KOPT-K1 (cell line): Measurements from ENCODE around the gene LRRC75B.
"Not testable (repeated sequence)": the region's sequence is repeated elsewhere in the genome, so short reads cannot be mapped to it uniquely, and the experiment has no call there.

Experiments used
- H3K27ac ChIP-seq: fragments of 200-600 bp; sonication (generic); 2 replicates; pipeline ENCODE4 v1.5.1; 2016; ENCODE audit warnings: antibody characterized with exemption, mild to moderate bottlenecking, low read depth, low read length; ENCODE audit not compliant: poor library complexity, severe bottlenecking
- H3K36me3 ChIP-seq: fragments of 200-600 bp; sonication (generic); 2 replicates; pipeline ENCODE4 v1.5.1; 2017; ENCODE audit warnings: antibody characterized with exemption, mild to moderate bottlenecking, low read length, moderate library complexity; ENCODE audit not compliant: insufficient read depth
- H3K9me3 ChIP-seq: fragments of 200-600 bp; sonication (generic); 2 replicates; pipeline ENCODE4 v1.5.1; 2017; ENCODE audit warnings: antibody characterized with exemption, low read length, mild to moderate bottlenecking; ENCODE audit not compliant: insufficient read depth, poor library complexity, severe bottlenecking

The LRRC75B gene

GRCh38 chr22:24555165-24556039 is 37.5 kb downstream of the LRRC75B start, which contains the start of gene SNRPD3:
Gene SNRPD3, plus strand, starts transcription at chr22:24555999. Its CDS starts 1,676 bp downstream, at chr22:24557675.
- Histone ChIP-seq H3K9me3 (no peaks in the 10 kb centered on the region), H3K27ac (peak within 1 kb of the TSS; percentile 100), H3K36me3 (peaks cover 48% of the 10 kb centered on the region)

- peaks cover 51% of the 10 kb centered on the region for H3K36me3 ChIP-seq
- H3K27ac ChIP-seq, result peak within 1 kb of the TSS; percentile 100
- H3K9me3 ChIP-seq, result no peaks in the 10 kb centered on the region
These were observed 38.3 kb downstream of the LRRC75B start, which contains the start of gene GUCD1 for GRCh38 chr22:24554313-24555164. Gene GUCD1, minus strand, starts transcription at chr22:24555138. Its CDS starts 147 bp downstream, at chr22:24554991.

- Histone ChIP-seq H3K36me3 (peaks cover 51% of the 10 kb centered on the region), H3K27ac (peak overlapping the region; percentile 100), H3K9me3 (no peaks in the 10 kb centered on the region)
These were observed 39.1 kb downstream of the LRRC75B start for GRCh38 chr22:24553597-24554312.

- Histone ChIP-seq H3K27ac (peak overlapping the region; percentile 100), H3K36me3 (peaks cover 51% of the 10 kb centered on the region)
- H3K9me3 ChIP-seq, result not testable (repeated sequence)
These were observed 40.2 kb downstream of the LRRC75B start for GRCh38 chr22:24552503-24553286.

GRCh38 chr22:24550902-24551435 is 41.9 kb downstream of the LRRC75B start:
- no peaks in the 10 kb centered on the region for H3K9me3 ChIP-seq
- H3K36me3 ChIP-seq, result peaks cover 60% of the 10 kb centered on the region
- H3K27ac ChIP-seq, result no peak overlapping the region

GRCh38 chr22:24550028-24550901 is 42.6 kb downstream of the LRRC75B start:
- Histone ChIP-seq H3K36me3 (peaks cover 66% of the 10 kb centered on the region), H3K9me3 (no peaks in the 10 kb centered on the region), H3K27ac (no peak overlapping the region)

- Histone ChIP-seq H3K9me3 (no peaks in the 10 kb centered on the region), H3K36me3 (peaks cover 81% of the 10 kb centered on the region), H3K27ac (no peak overlapping the region)
These were observed 44.1 kb downstream of the LRRC75B start for GRCh38 chr22:24548812-24549211.

GRCh38 chr22:24543679-24544243 is 49.1 kb downstream of the LRRC75B start:
- Histone ChIP-seq H3K36me3 (peaks cover 93% of the 10 kb centered on the region), H3K27ac (no peak overlapping the region)

GRCh38 chr22:24543185-24543601 is 49.7 kb downstream of the LRRC75B start:
- H3K36me3 ChIP-seq, result peaks cover 88% of the 10 kb centered on the region

More at GRCh38 chr22:24543679-24544243, 49.1 kb downstream of the LRRC75B start:
- H3K9me3 ChIP-seq, result no peaks in the 10 kb centered on the region

GRCh38 chr22:24542641-24543040 is 50.2 kb downstream of the LRRC75B start:
- Histone ChIP-seq H3K27ac (no peak overlapping the region), H3K9me3 (no peaks in the 10 kb centered on the region), H3K36me3 (peaks cover 82% of the 10 kb centered on the region)

More at GRCh38 chr22:24543185-24543601, 49.7 kb downstream of the LRRC75B start:
- H3K27ac ChIP-seq, result no peak overlapping the region
- no peaks in the 10 kb centered on the region for H3K9me3 ChIP-seq

GRCh38 chr22:24541681-24542515 is 51.0 kb downstream of the LRRC75B start:
- no peak overlapping the region for H3K27ac ChIP-seq
- no peaks in the 10 kb centered on the region for H3K9me3 ChIP-seq
- H3K36me3 ChIP-seq, result peaks cover 75% of the 10 kb centered on the region

- H3K9me3 ChIP-seq, result no peaks in the 10 kb centered on the region
- H3K27ac ChIP-seq, result no peak overlapping the region
- peaks cover 63% of the 10 kb centered on the region for H3K36me3 ChIP-seq
These were observed 52.4 kb downstream of the LRRC75B start for GRCh38 chr22:24540470-24540869.
